ENCODE measurements around the gene DCST2.

- TF ChIP-seq CTCF (IDR thresholded peaks at IDR 0.05; ENCODE audit: extremely low read depth in 1 of 2, insufficient read depth in 1 of 2, low read depth in 1 of 2, low read length in 2 of 2) (no peak), EZH2 (IDR thresholded peaks at IDR 0.05; ENCODE audit: borderline replicate concordance, low read depth, low read length, severe bottlenecking) (no peak), MAX (IDR thresholded peaks at IDR 0.05; ENCODE audit: insufficient read depth, insufficient read length) (no peak)
Observed at GRCh38 chr1:154999571-155000410, 33.8 kb downstream of the DCST2 start.

All from endothelial cell of umbilical vein (primary cell).